GM18508 (cell line): ENCODE results near the gene DGCR2.

Source experiments
- ATAC-seq: cut with Tn5 transposase; IDR thresholded peaks from one replicate; pipeline ENCODE4 v1.9.1; 2021; ENCODE audit warnings: moderate number of reproducible peaks; ENCODE audit not compliant: insufficient read depth, unreplicated experiment

The DGCR2 gene

GRCh38 chr22:19128946-19129727 is 6.9 kb upstream of the DGCR2 start:
- ATAC-seq: no peak

- no peak for ATAC-seq
Observed at GRCh38 chr22:19128009-19128401, 5.8 kb upstream of the DGCR2 start.

GRCh38 chr22:19127329-19128008 is 5.3 kb upstream of the DGCR2 start:
- ATAC-seq: no peak

GRCh38 chr22:19126309-19127273 is 4.4 kb upstream of the DGCR2 start:
- ATAC-seq: no peak

- no peak for ATAC-seq
Observed at GRCh38 chr22:19125474-19126308, 3.5 kb upstream of the DGCR2 start.

GRCh38 chr22:19125011-19125410 is 2.8 kb upstream of the DGCR2 start:
- ATAC-seq: no peak

GRCh38 chr22:19124377-19124776 is 2.2 kb upstream of the DGCR2 start:
- no peak for ATAC-seq

- ATAC-seq: no peak
Observed at GRCh38 chr22:19123936-19124335, 1.7 kb upstream of the DGCR2 start.

- ATAC-seq: no peak
Observed at GRCh38 chr22:19122752-19123492, 710 bp upstream of the DGCR2 start.

GRCh38 chr22:19121631-19122142 is 525 bp downstream of the DGCR2 start:
- ATAC-seq: peak; percentile 2

GRCh38 chr22:19120829-19121630 is 1.2 kb downstream of the DGCR2 start:
- ATAC-seq: no peak

- ATAC-seq: no peak
Observed at GRCh38 chr22:19119949-19120348, 2.3 kb downstream of the DGCR2 start.

- ATAC-seq: peak; percentile 56
Observed at GRCh38 chr22:19118329-19118880, 3.8 kb downstream of the DGCR2 start.

- ATAC-seq: no peak
Observed at GRCh38 chr22:19117111-19117512, 5.1 kb downstream of the DGCR2 start.

GRCh38 chr22:19115628-19116027 is 6.6 kb downstream of the DGCR2 start:
- ATAC-seq: no peak

- no peak for ATAC-seq
Observed at GRCh38 chr22:19114984-19115552, 7.1 kb downstream of the DGCR2 start.

GRCh38 chr22:19113429-19113828 is 8.8 kb downstream of the DGCR2 start:
- no peak for ATAC-seq

- no peak for ATAC-seq
Observed at GRCh38 chr22:19111584-19111983, 10.6 kb downstream of the DGCR2 start.
